GM12891 (cell line): Measurements from ENCODE around the gene RNASEH2C.

Experiments
- PAX5 ChIP-seq: IDR thresholded peaks from 2 replicates; pipeline ENCODE4 v1.6.1; 2011; ENCODE audit warnings: low read length, moderate library complexity, mild to moderate bottlenecking; ENCODE audit not compliant: insufficient read depth, severe bottlenecking
- POLR2A ChIP-seq: IDR thresholded peaks from 2 replicates; pipeline ENCODE4 v1.6.1; 2011; ENCODE audit warnings: low read depth, low read length, control low read depth
- POLR2AphosphoS5 ChIP-seq: IDR thresholded peaks from 2 replicates; pipeline ENCODE4 v1.6.1; 2011; ENCODE audit warnings: low read depth, low read length, control low read depth
- POU2F2 ChIP-seq: IDR thresholded peaks from 2 replicates; pipeline ENCODE4 v1.6.1; 2011; ENCODE audit warnings: low read depth, mild to moderate bottlenecking, control low read depth, low read length, moderate library complexity
- SPI1 ChIP-seq: IDR thresholded peaks from 2 replicates; pipeline ENCODE4 v1.6.1; 2011; ENCODE audit warnings: low read depth, low read length, control low read depth
- TAF1 ChIP-seq: IDR thresholded peaks from 2 replicates; pipeline ENCODE4 v1.6.1; 2011; ENCODE audit warnings: low read depth, low read length, control low read depth

GRCh38 chr11:65698205-65698604, 22.4 kb downstream of the RNASEH2C start:
- TF ChIP-seq SPI1 = no peak
- no peak for TF ChIP-seq POLR2A
- no peak for TF ChIP-seq POLR2AphosphoS5
- TF ChIP-seq TAF1 = no peak
- no peak for TF ChIP-seq PAX5
- TF ChIP-seq POU2F2 = no peak
